GM19035 (cell line): Measurements from ENCODE around the gene MYBPC2.
"Not testable (repeated sequence)": the region's sequence is repeated elsewhere in the genome, so short reads cannot be mapped to it uniquely, and the experiment has no call there.

Experiments used
- ATAC-seq: cut with Tn5 transposase; IDR thresholded peaks from one replicate; pipeline ENCODE4 v1.9.1; 2021; ENCODE audit not compliant: unreplicated experiment

The MYBPC2 gene

GRCh38 chr19:50432221-50433028 is at the start of gene MYBPC2:
Gene MYBPC2, plus strand, starts transcription at chr19:50432892. Its CDS starts 62 bp downstream, at chr19:50432954.
- no peak for ATAC-seq

GRCh38 chr19:50383001-50383851 is 49.5 kb upstream of the MYBPC2 start:
- ATAC-seq = no peak

GRCh38 chr19:50383852-50384684 is 48.6 kb upstream of the MYBPC2 start, which contains the start of gene POLD1:
Gene POLD1, plus strand, starts transcription at chr19:50384347. Its CDS starts 14,505 bp downstream, at chr19:50398852.
- ATAC-seq = peak; percentile 89

- no peak for ATAC-seq
These were observed 47.8 kb upstream of the MYBPC2 start for GRCh38 chr19:50384685-50385535.

- no peak for ATAC-seq
These were observed 45.4 kb upstream of the MYBPC2 start for GRCh38 chr19:50387176-50387867.

GRCh38 chr19:50387868-50388245 is 44.8 kb upstream of the MYBPC2 start:
- no peak for ATAC-seq

GRCh38 chr19:50390295-50390694 is 42.4 kb upstream of the MYBPC2 start:
- not testable (repeated sequence) for ATAC-seq

GRCh38 chr19:50390952-50391351 is 41.7 kb upstream of the MYBPC2 start:
- ATAC-seq = not testable (repeated sequence)

GRCh38 chr19:50392759-50393158 is 39.9 kb upstream of the MYBPC2 start:
- no peak for ATAC-seq

GRCh38 chr19:50393589-50393988 is 39.1 kb upstream of the MYBPC2 start:
- no peak for ATAC-seq

- ATAC-seq = no peak
These were observed 38.7 kb upstream of the MYBPC2 start for GRCh38 chr19:50394017-50394416.

GRCh38 chr19:50398675-50399367 is 33.9 kb upstream of the MYBPC2 start:
- ATAC-seq = no peak

- ATAC-seq = no peak
These were observed 33.3 kb upstream of the MYBPC2 start for GRCh38 chr19:50399368-50399745.

- no peak for ATAC-seq
These were observed 30.9 kb upstream of the MYBPC2 start for GRCh38 chr19:50401605-50402450.

- no peak for ATAC-seq
These were observed 30.0 kb upstream of the MYBPC2 start for GRCh38 chr19:50402544-50403301.

- no peak for ATAC-seq
These were observed 26.4 kb upstream of the MYBPC2 start for GRCh38 chr19:50406156-50406820.

GRCh38 chr19:50406829-50407228 is 25.9 kb upstream of the MYBPC2 start:
- ATAC-seq = no peak
